Thyroid gland (tissue), 4 donors: Measurements from ENCODE around the gene CCT4. TPM values are rescaled to one million over a fixed set of nuclear protein-coding genes. Genes with fewer than 3 reads are reported as not detected.

Source experiments
- DNase-seq, 2 donors: peaks; one replicate each; pipeline ENCODE4 v3.0.0-alpha.2; 2019
- H3K27ac ChIP-seq, 3 donors: fragments of 200-600 bp; sonication (generic); 1 replicate in 2 of 3; 2 replicates in 1 of 3; pipeline ENCODE4 v1.5.1; 2016 to 2019; ENCODE audit warnings: mild to moderate bottlenecking in 1 of 3, moderate library complexity in 1 of 3
- H3K27me3 ChIP-seq: fragments of 200-600 bp; sonication (generic); one replicate; pipeline ENCODE4 v1.5.1; 2019
- H3K36me3 ChIP-seq, 2 donors: fragments of 200-600 bp; sonication (generic); one replicate each; pipeline ENCODE4 v1.5.1; 2016 to 2019
- H3K4me1 ChIP-seq, 2 donors: fragments of 200-600 bp; sonication (generic); one replicate each; pipeline ENCODE4 v1.5.1; 2017 to 2019
- H3K4me3 ChIP-seq, 3 donors: fragments of 200-600 bp; sonication (generic); replicated peaks in 1 of 3; 1 replicate in 2 of 3; 2 replicates in 1 of 3; pipeline ENCODE4 v1.5.1; 2016; ENCODE audit warnings: mild to moderate bottlenecking in 1 of 3
- H3K9me3 ChIP-seq: fragments of 200-600 bp; sonication (generic); one replicate; pipeline ENCODE4 v1.5.1; 2017
- CTCF ChIP-seq, 6 experiments: fragments of 200-600 bp in 3 of 6; fragments of 450-650 bp in 3 of 6; sonication (generic) in 3 of 6; IDR thresholded peaks; one replicate each; pipeline ENCODE4 v1.5.1; 2016 to 2019; ENCODE audit warnings: antibody characterized with exemption in 6 of 6, mild to moderate bottlenecking in 2 of 6, inconsistent platforms in 1 of 6, moderate library complexity in 1 of 6
- POLR2A ChIP-seq, 2 donors: fragments of 450-650 bp; IDR thresholded peaks; one replicate each; pipeline ENCODE4 v1.6.1; 2017; ENCODE audit warnings: antibody characterized with exemption in 2 of 2, mild to moderate bottlenecking in 2 of 2, moderate library complexity in 1 of 2
- WGBS, 2 donors: methylation state at CpG; one replicate each; pipeline ENCODE4 v1.1.5; 2017; 5-methylcytosine and 5-hydroxymethylcytosine counted together
- intact Hi-C: fragments of 100-400 bp; cut with DNase I; formaldehyde crosslinking; loops from one replicate; pipeline ENCODE4 v1.15.1; 2023
- small RNA-seq: library from RNA; depleted of rRNA; stranded (forward); fragments of <200 nt; gene quantifications from one replicate; pipeline ENCODE3, GENCODE V24; 2016
- total RNA-seq, 4 donors: library from RNA; depleted of rRNA; stranded (reverse); fragments of >200 nt; gene quantifications; one replicate each; pipeline ENCODE4 v1.2.3, GENCODE V29; 2016

CCT4 gene
- total RNA-seq, 4 donors from 2014 or later, result 84.4 to 96.5 (median 88.7) TPM

DNA sequence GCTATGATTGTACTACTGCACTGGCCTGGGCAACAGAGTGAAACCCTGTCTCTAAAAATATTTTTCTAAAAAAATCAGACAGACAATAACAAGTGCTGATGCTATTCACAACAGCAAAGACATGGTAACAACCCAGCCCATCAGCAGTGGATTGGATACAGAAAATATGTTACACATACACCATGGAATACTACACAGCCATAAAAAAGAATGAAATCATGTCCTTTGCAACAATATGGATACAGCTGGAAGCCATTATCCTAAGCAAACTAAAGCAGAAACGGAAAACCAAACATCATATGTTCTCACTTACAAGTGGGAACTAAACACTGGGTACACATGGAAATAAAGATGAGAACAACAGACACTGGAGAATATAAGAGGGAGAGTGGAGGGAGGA lies 54.5 kb downstream of the CCT4 start:
- TF ChIP-seq CTCF (IDR thresholded peaks at IDR 0.05), result no peak
- TF ChIP-seq POLR2A (IDR thresholded peaks at IDR 0.05), result no peak

DNA sequence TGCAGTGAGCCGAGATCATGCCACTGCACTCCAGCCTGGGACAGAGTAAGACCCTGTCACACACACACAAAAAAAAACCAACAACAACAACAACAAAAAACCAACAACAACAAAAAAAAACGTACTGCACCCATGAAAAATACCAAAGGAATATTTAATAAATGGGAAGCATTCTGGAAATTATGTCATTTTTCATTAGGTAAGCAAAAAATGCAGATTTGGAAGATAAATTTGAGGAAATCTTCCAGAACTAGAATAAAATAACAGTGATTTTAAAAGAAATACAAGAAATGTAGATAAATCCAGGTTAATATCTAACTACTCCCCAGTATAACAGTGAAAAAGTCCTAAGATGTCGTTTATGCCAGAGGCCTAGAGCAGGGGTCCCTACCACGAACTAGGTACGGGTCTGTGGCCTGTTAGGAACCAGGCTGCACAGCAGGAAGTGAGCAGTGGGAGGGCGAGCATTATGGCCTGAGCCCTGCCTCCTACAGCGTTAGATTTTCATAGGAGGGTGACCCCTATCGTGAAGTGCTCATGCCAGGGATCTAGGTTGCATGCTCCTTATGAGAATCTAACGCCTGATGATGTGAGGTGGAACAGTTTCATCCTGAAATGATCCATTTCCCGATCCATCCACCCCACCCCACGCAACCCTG lies 56.1 kb downstream of the CCT4 start:
- H3K27ac ChIP-seq, result no peak overlapping the region
- intact Hi-C loops, result no loop called here
- no peaks in the 10 kb centered on the region for H3K4me1 ChIP-seq
- H3K4me3 ChIP-seq, result no peak overlapping the region
- no peaks in the 10 kb centered on the region for H3K36me3 ChIP-seq
- H3K27me3 ChIP-seq, result no peaks in the 10 kb centered on the region
- WGBS, 2 donors, result 81 to 82% methylated on average over 11 of the region's 11 CpGs
- no peak for DNase-seq
- no peaks in the 10 kb centered on the region for H3K9me3 ChIP-seq
- TF ChIP-seq CTCF (IDR thresholded peaks at IDR 0.05) (no peak), POLR2A (IDR thresholded peaks at IDR 0.05) (no peak)

More for the DNA sequence above, 54.5 kb downstream of the CCT4 start:
- Histone ChIP-seq H3K9me3 (no peaks in the 10 kb centered on the region), H3K4me3 (no peak overlapping the region), H3K27me3 (no peaks in the 10 kb centered on the region), H3K36me3 (no peaks in the 10 kb centered on the region), H3K4me1 (no peaks in the 10 kb centered on the region), H3K27ac (no peak overlapping the region)
- intact Hi-C loops, result no loop called here
- WGBS, 2 donors, result 96 to 100% methylated on average over 1 of the region's 1 CpG
- no peak for DNase-seq

GRCh38 chr2:61822255-61822654 lies 66.2 kb downstream of the CCT4 start:
- DNase-seq, result no peak
- H3K36me3 ChIP-seq, result no peaks in the 10 kb centered on the region
- intact Hi-C loops, result no loop called here
- no peak for TF ChIP-seq CTCF (IDR thresholded peaks at IDR 0.05)
- no peak for TF ChIP-seq POLR2A (IDR thresholded peaks at IDR 0.05)
- no peaks in the 10 kb centered on the region for H3K4me1 ChIP-seq
- no peaks in the 10 kb centered on the region for H3K27me3 ChIP-seq
- H3K27ac ChIP-seq, result no peak overlapping the region
- WGBS, 2 donors, result 91 to 93% methylated on average over 2 of the region's 2 CpGs
- no peak overlapping the region for H3K4me3 ChIP-seq
- no peaks in the 10 kb centered on the region for H3K9me3 ChIP-seq

Small RNA genes lying within 50 kb of the gene (small RNA-seq; reads per million reads assigned to genes)
- not detected for gene RF00019

Other genes starting within 250 kb of the CCT4 start
- 10 to 100 TPM in 2 of 4 donors, 1 to 10 TPM in 2; 5.6 to 17.1 (median 9.4) TPM for gene FAM161A, start 34.6 kb downstream of the CCT4 start, total RNA-seq
- gene COMMD1, start 17.0 kb upstream of the CCT4 start, total RNA-seq, result 100 to 1,000 TPM in 2 of 4 donors, 10 to 100 TPM in 2; 76.0 to 132 (median 100) TPM